GM21390 (cell line): ENCODE data around the gene BABAM2.

Experiments used
- ATAC-seq: cut with Tn5 transposase; IDR thresholded peaks from one replicate; pipeline ENCODE4 v1.9.1; 2021; ENCODE audit not compliant: unreplicated experiment

Gene BABAM2

GRCh38 chr2:28352104-28352503, 461.6 kb downstream of the BABAM2 start:
- ATAC-seq: no peak

GRCh38 chr2:28352610-28353195, 462.2 kb downstream of the BABAM2 start:
- ATAC-seq: no peak

- ATAC-seq: no peak
Observed at GRCh38 chr2:28354920-28355520, 464.5 kb downstream of the BABAM2 start.

- no peak for ATAC-seq
Observed at GRCh38 chr2:28355521-28356094, 465.1 kb downstream of the BABAM2 start.

- ATAC-seq: no peak
Observed at GRCh38 chr2:28356095-28356911, 465.8 kb downstream of the BABAM2 start.

GRCh38 chr2:28357055-28357454, 466.5 kb downstream of the BABAM2 start:
- ATAC-seq: no peak

GRCh38 chr2:28357948-28358667, 467.6 kb downstream of the BABAM2 start:
- ATAC-seq: no peak

- peak; percentile 7 for ATAC-seq
Observed at GRCh38 chr2:28358668-28359201, 468.2 kb downstream of the BABAM2 start.

- peak; percentile 75 for ATAC-seq
Observed at GRCh38 chr2:28359222-28360057, 468.9 kb downstream of the BABAM2 start.

GRCh38 chr2:28360058-28360717, 469.7 kb downstream of the BABAM2 start:
- no peak for ATAC-seq

GRCh38 chr2:28360718-28361293, 470.3 kb downstream of the BABAM2 start:
- ATAC-seq: no peak

- ATAC-seq: no peak
Observed at GRCh38 chr2:28361991-28362710, 471.6 kb downstream of the BABAM2 start.

- ATAC-seq: no peak
Observed at GRCh38 chr2:28362991-28363521, 472.5 kb downstream of the BABAM2 start.

GRCh38 chr2:28363686-28364280, 473.3 kb downstream of the BABAM2 start:
- no peak for ATAC-seq

- ATAC-seq: no peak
Observed at GRCh38 chr2:28364610-28365009, 474.1 kb downstream of the BABAM2 start.

GRCh38 chr2:28365158-28365557, 474.6 kb downstream of the BABAM2 start:
- no peak for ATAC-seq

GRCh38 chr2:28366149-28366495, 475.6 kb downstream of the BABAM2 start:
- no peak for ATAC-seq
